Measurements from ENCODE around the gene SFT2D1.

- no peak for TF ChIP-seq CTCF (IDR thresholded peaks at IDR 0.05)
- no peak for TF ChIP-seq POLR2A (IDR thresholded peaks at IDR 0.05)
Measured at GRCh38 chr6:166346965-166347364, 4.6 kb upstream of the SFT2D1 start.
